ENCODE results near the gene CDC40. TPM values are rescaled to one million over a fixed set of nuclear protein-coding genes. Genes with fewer than 3 reads are reported as not detected.
A peak's percentile ranks its signal among the peaks of the same experiment; 100 is the strongest.
"Not testable (repeated sequence)": the region's sequence is repeated elsewhere in the genome, so short reads cannot be mapped to it uniquely, and the experiment has no call there.

CDC40 gene
- total RNA-seq, 1 donor from 2014 or later: 25.8 TPM

DNA sequence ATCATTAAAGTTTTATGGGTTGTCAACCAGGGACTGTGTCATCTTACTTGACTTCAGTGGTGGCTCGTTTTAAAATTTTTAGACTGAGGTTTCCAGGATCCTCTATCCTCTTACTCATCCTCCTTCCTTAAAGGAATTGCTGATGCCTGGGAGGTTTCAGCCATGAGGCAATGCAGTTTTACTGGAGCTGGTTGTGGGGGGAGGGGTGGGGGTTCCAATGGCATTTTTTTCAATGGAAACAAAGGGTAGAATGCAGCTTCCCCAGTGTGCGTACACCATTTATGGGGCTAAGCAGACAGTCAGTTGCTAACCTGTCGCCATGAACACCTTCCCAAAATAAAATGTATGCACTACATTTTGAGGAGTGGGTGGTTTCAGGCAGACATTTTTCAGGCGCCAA is 89.9 kb downstream of the CDC40 start:
- peak; percentile 61 for DNase-seq (ENCODE audit: low spot score)

DNA sequence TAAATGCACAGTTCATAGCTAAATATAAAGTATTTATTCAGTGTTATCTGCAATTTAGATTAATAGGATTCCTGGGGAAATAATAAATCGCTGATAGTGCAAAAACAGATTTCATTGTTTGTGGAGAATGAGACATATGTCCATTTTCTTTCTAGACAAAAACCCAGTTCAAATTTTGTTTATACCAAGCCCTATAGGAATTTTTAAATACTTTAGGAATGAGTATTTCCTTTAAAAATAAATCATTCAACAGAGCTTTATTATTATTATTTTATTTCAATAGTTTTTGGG is 91.5 kb downstream of the CDC40 start:
- no peak for DNase-seq (ENCODE audit: low spot score)

DNA sequence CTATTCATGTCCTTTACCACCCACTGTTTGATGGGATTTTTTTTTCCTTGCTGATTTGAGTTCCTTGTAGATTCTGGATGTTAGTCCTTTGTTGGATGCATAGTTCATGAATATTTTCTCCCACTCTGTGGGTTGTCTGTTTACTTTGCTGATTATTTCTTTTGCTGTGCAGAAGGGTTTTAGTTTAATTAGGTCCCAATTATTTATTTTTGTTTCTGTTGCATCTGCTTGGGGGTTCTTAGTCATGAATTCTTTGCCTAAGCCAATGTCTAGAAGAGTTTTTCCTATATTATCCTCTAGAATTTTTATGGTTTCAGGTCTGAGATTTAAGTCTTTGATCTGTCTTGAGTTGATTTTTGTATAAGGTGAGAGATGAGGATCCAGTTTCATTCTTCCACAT is 92.6 kb downstream of the CDC40 start:
- DNase-seq (ENCODE audit: low spot score): not testable (repeated sequence)

DNA sequence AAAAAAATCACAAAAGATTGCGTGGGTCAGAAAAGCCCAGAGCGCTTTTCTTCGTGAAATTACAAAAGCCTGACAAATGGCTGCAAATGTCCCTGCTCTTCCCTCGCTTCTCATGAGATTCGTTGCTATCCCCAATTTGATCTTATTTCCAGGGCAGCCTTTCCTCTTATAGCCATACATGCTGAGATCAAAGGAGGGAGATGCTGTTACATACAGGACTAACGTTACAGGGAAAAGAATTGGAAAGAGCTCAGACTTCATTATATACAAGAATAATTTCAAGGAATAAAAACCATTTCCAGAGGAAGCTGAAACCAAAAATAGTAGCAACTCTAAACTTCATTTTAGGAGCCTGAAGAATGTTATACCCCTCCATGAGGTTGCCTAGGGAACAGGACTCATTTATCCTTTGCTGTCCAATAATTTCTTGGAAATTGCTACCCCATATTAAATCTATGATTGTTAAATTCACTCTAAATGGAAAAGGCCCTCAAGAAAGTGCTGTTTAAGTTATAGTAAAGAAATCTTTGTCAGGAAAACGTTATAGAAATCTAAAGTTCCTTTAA is 97.0 kb downstream of the CDC40 start:
- DNase-seq (ENCODE audit: low spot score): no peak

Other genes starting within 250 kb of the CDC40 start
- gene GPR6, start 202.1 kb upstream of the CDC40 start, total RNA-seq (ENCODE audit: insufficient read depth, low replicate concordance): not detected
- 4.8 TPM for gene WASF1, start 757 bp upstream of the CDC40 start, total RNA-seq (ENCODE audit: insufficient read depth, low replicate concordance)
- 5.5 TPM for gene METTL24, start 177.9 kb downstream of the CDC40 start, total RNA-seq (ENCODE audit: insufficient read depth, low replicate concordance)
- 0.48 TPM for gene DDO, start 235.1 kb downstream of the CDC40 start, total RNA-seq (ENCODE audit: insufficient read depth, low replicate concordance)

Data from umbilical cord (tissue), 2 donors.